T-helper 1 cell (primary cell): ENCODE data around the gene GSTO1.
"Not testable (repeated sequence)": the region's sequence is repeated elsewhere in the genome, so short reads cannot be mapped to it uniquely, and the experiment has no call there.

ENCODE experiments used
- DNase-seq, 5 donors: peaks; one replicate each; pipeline ENCODE4 v3.0.0-alpha.2; 2012 to 2020
- total RNA-seq, 4 donors: gene quantifications; one replicate each; lab custom pipeline; 2026; lab: John Stamatoyannopoulos, UW

GSTO1 gene
- total RNA-seq: 11.1 to 23.6 (median 18.8) reads per million in 4 donors

DNA sequence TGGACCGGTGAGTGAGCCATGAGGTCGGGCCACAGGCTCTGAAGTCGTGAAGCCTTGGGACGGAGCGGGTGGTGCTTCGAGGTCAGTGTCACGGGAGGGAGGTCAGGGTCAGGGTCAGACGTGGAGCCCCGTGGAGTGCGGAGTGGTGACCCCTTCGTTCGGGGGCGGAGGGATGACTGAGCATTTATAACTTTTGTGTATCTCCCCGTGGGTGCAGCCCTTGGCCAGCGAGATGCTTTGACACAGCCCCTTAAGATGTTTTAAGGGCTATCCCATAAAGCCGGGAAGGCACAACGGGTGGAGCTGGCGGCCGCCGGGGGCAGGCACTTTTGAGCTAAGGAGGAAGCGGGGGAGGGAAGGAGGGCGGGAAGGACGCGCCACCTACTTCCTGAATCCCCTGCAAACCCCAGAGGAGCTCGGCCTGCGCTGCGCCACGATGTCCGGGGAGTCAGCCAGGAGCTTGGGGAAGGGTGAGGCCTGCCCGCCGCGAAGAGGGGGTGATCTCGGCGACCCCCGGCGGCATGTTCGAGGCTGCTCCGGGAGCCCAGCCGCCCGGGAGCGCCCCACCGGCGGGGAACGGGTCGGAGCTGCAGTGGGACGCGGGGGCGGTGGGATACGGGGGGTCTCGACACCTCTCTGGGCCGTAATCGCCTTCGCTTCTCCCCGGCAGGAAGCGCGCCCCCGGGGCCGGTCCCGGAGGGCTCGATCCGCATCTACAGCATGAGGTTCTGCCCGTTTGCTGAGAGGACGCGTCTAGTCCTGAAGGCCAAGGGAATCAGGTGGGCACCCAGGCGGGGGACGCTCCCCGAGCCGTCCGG is at the start of gene GSTO1:
GSTO1 (plus strand) TSS at position 400 of the 818 bp plus-strand sequence; CDS start at position 437, 37 bp downstream.
- peak; percentile 37 to 59 (median 42) for DNase-seq

DNA sequence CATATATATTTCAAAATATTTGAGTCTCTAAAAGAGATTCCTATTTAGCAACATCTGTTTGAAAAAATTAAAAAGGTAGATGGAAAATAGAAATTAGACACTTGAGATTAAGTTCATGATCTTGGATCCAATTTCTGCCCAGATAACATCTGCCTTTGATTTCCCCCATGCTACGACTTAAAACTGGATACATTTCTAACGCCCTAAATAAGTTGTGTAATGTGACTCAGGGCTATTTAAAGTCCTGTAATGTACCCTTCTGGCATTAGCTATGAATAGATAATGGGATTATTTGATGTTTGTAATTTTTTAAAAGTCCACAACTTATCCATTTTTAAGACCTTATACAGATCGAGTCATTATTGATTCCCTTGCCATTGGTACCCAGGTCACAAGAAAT is 46.0 kb upstream of the GSTO1 start:
- DNase-seq: no peak

GRCh38 chr10:104209575-104210198 is 45.0 kb upstream of the GSTO1 start:
- DNase-seq: peak in 3 of 5 donors; percentile 4 to 23 (median 17)

GRCh38 chr10:104216631-104217030 is 38.1 kb upstream of the GSTO1 start:
- no peak for DNase-seq

GRCh38 chr10:104218751-104219150 is 35.9 kb upstream of the GSTO1 start:
- DNase-seq: no peak

DNA sequence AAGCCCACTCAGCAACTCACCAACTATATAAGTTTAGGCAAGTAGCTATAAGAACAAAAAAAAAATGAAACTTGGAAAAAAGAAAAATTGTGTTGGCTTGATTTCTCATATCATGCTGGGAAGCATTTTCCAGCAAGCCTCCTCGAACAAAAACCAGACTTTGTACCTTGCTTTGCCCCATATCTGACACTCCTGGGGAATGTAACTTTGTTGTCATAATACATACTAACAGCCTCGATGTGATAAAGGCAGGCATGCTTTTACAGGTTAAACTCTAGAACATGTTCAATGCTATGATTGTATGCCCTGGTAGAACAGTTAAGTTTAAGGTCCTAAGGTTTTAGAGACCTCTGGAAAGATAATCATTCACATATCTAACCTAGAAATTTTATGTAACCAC is 34.2 kb upstream of the GSTO1 start:
- no peak for DNase-seq

DNA sequence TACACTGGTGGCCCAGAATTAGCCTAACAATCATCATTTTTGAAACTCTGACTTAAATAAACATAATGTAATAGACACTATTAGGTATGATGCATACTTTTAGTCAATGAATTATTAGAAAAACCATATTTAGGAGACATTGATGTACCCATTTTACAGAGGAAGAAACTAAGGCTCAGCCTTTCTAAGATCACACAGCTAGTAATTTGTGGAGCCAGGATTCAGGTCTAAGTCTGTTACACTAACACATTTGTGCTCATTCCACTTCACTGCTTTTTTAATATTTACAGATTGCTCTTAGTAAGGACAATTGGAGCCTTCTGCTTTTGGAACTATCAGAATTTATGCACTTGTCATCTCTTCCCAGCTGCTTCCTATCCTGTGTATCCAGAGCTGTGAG is 31.4 kb upstream of the GSTO1 start:
- no peak for DNase-seq

- no peak for DNase-seq
Measured at GRCh38 chr10:104230490-104230889, 24.2 kb upstream of the GSTO1 start.

DNA sequence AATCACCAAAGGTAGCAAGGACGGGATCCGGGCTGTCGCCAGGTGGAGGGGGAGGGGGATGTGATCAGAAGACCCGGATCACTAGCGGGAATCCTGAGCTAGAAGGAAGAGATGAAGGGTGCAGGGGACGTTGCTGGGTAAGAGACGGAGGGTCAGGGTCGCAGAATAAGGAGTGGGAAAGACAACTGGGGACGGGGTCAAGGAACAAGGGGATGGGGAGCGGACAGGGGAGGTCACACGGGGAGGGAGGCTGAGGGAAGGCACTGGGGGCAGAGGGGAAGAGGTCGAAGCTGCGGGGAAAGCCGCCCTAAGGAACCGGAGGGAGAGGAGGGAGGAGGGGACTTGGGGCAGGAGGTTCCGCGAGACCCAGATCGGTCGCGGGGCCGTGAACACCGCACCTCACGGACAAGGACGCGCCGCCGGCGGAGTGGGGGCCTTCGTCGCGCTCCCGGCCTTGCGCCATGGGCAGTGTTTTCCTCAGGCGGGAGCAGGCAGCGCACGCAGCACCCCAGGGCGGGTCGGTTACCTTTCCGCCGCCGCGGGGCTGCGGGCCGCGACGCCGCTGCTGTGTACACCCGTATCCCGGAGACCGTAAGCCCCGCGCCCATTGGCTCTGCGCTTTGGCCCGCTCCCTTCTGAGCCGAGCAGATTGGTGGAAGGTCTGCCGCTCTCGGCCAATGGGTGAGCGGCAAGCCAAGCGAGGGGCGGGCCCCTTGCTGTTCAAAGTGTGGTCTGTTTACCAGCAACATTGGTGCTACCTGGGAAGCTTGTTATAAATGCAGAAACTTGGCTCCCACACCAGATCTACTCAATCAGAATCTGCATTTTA is 22.7 kb upstream of the GSTO1 start, which contains the start of gene CFAP43:
CFAP43 (minus strand) TSS at position 581 of the 829 bp plus-strand sequence; CDS start at position 463, 118 bp downstream.
- DNase-seq: peak; percentile 97 to 100 (median 98)

DNA sequence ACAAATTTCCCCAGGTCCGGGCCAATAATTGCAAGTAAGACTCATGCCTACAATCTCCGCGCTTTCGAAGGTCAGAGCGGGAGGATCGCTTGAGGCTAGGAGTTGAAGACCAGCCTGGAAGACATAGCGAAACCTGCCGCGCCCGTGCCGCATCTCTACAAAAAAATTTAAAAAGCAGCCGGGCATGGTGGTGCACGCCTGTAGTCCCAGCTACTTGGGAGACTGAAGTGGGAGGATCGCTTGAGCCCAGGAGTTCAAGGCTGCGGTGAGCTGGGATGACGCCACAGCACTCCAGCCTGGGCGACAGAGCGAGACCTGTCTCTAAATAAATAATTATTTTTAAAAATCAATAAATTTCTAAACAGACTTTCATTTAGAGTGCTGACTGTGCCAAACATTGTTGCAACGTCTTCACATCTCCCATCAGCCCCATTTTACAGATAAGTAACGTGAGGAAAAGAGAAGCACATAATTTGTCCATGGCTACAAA is 22.0 kb upstream of the GSTO1 start:
- DNase-seq: no peak

DNA sequence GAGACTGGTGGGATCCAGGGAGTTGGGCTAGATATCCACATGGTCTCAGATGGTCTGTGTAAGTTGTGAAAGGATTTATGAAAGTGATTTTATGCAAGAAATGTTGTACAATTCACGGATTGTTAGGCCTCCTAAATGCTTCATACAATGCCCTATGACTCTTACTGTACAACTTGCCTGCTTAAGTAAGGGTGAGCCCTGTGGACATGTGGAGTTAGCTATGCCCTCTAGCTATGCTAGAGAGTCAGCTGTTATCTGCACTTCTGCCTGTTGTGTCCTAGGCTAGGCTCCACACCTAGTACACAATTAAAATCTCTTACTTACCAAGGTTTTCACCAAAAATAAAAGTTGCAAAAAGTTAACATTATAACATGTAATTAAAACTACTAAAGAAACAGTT is 20.9 kb upstream of the GSTO1 start:
- DNase-seq: no peak

DNA sequence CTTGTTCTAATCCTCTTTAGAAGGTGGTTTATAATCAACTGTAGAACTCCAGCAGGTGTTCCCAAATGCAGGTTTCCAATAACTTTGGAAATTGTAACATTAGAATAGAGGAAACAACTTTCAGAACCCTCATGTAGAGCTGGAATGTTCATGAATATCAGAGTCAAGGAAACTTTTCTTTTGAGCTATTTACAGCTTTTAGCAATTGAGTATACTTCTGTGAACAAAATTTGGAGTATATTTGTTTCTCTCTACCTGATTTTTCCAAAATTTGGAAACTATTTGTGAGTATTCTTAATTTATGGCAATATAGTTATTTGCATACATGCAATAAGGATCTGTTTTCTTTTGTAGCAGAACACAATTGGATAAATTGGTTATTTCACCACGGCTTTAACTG is 19.8 kb upstream of the GSTO1 start:
- DNase-seq: no peak

DNA sequence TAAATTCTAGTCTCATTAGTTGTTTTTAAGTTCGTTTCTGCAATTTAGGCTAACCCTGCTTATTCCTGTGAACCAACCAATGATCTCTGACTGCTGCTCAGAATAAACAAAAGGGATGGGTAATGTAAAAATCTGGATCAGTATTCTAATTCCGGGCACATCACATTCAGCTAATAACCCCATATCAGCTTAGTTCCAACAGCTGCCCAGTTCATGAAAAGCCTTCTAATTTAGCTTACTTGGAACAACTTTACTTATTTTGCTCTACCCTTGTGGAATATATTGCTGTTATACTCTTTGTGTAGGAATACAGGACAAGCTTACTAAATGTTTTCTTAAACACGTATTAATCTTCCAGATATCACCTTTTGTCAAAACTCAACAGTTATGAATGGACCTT is 18.9 kb upstream of the GSTO1 start:
- no peak for DNase-seq

DNA sequence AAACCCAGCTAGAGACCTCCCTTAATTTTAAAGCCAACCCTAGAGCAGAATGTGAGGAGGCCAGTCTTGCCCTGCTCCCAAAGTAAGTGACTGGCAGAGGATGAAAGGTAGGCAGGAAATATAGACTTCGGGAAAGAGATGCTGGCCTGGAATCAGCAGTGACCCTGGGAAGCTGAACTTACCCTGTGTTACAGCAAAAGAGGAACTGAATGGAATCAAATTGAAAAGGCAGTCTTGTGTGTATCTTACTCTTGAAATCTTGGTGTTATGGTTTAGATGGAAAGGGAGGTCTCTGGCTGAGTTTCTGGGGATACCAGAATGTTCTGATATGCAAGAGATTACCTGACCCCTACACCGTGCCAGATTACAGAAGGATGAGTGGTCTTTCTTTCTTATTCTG is 14.6 kb upstream of the GSTO1 start:
- DNase-seq: no peak

DNA sequence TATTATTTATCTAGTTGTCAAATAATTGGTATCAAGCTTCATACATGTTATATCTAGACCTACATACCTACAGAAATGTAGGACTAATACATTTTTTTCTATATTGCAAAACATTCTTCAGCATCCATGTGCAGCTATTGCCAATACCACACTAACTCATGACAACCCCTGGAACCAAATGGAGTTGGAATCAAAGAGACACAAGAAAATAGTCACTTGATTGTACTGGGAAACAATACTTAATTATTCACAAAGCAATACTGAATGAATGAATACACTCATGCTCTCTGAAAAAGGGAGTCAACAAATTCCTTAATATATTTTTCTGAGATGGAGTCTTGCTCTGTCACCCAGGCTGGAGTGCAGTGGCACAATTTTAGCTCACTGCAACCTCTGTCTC is 12.1 kb upstream of the GSTO1 start:
- DNase-seq: no peak

DNA sequence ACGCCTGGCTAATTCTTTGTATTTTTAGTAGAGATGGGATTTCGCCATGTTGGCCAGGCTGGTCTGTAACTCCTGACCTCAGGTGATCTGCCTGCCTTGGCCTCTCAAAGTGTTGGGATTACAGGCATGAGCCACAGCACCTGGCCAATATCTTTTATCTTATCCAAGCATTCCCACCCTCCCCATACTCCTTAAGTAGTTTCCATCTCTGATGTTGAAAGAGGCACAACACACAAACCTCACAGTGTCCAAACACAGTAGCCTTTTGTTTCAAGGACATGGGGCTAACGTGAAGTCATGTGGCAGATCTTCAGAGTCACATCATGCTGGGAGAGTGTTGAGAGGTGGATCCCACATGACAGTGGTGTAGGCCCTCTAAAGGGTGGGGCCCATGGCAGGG is 11.7 kb upstream of the GSTO1 start:
- not testable (repeated sequence) for DNase-seq

- DNase-seq: no peak
Measured at GRCh38 chr10:104243512-104243911, 11.2 kb upstream of the GSTO1 start.

- no peak for DNase-seq
Measured at GRCh38 chr10:104245066-104245632, 9.5 kb upstream of the GSTO1 start.

DNA sequence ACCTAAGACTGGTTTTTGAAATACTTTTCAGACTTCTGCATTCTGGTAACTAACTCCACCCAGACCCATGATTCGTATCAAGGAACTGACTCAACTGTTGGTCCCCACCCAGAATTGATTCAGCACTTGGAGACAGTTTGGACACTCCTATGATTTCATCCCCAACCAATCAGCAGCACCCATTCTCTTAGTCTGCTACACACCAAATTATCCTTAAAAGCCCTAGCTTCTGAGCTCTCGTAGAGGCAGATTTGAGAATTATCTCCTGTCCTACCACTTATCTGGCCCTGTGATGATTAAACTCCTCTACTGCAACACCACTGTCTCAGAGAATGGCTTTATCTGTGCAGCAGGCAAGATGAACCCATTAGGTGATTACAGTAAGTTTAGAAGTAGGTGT is 7.7 kb upstream of the GSTO1 start:
- peak in 1 of 5 donors; percentile 49 for DNase-seq

DNA sequence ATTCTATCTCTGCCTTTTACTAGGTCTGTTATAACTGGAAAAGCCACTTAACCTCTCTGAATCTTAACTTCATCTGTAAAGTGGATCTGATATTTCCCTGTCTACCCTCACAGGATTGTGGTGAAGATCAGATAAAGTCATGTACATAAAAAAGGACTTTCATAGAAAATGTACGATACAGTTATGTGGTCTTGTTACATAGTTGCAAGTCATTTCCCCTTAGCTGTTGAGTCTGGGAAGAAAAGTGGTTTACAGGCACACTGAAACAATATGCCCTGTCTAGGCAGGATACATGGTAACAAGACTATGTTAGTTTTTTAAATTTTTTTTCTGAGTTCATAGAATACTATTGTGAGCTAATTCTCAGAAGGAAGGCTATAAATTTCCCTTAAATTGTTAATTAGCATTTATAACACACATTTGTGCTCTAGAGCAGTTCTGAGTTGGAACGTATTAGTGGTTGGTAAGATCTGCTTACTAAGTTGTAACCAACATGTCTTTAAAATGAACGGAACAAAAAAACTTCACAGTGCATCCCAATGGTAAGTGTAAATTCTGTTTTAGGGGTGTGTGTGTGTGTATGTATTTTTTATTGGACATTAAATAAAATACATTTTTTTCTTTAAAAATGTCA is 7.1 kb upstream of the GSTO1 start:
- peak in 1 of 5 donors; percentile 35 for DNase-seq

DNA sequence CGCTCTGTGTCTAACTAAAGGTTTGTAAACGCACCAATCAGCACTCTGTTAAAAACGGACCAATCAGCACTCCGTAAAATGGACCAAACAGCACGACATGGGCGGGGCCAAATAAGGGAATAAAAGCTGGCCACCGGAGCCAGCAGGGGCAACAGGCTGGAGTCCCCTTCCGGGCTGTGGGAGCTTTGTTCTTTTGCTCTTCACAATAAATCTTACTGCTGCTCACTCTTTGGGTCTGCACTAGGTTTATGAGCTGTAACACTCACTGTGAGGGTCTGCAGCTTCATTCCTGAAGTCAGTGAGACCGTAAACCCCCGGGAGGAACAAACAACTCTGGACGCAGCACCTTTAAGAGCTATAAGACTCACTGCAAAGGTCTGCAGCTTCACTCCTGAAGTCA is 5.8 kb upstream of the GSTO1 start:
- DNase-seq: not testable (repeated sequence)

DNA sequence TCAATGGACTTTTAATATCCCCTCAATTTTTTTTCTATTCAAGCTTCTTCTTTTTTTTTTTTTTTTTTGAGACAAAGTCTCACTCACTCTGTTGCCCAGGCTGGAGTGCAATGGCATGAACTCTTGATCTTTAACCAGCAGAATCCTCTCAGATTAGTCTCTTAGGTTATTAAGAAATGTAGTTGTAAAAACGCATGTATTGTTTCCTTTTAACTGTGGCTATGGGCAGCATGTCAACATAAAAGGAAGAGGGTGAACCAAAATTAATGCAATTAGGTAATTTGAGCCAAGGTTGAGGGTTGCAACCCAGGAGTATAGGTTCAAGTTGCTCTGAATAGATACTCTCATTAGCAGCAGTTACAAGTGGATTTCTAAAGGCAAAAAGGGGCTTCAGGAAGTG is 4.3 kb upstream of the GSTO1 start:
- no peak for DNase-seq
